ENCODE data around the gene GCNA. TPM values are rescaled to one million over a fixed set of nuclear protein-coding genes. Genes with fewer than 3 reads are reported as not detected.
"Not testable (repeated sequence)": the region's sequence is repeated elsewhere in the genome, so short reads cannot be mapped to it uniquely, and the experiment has no call there.

GCNA gene
- total RNA-seq, 1 experiment from 2014 or later: 0.26 TPM

- Histone ChIP-seq H3K4me1 (no peaks in the 10 kb centered on the region), H3K4me3 (no peak overlapping the region), H3K36me3 (no peaks in the 10 kb centered on the region), H3K27ac (no peak overlapping the region), H3K9me3 (replicated peaks) (no peaks in the 10 kb centered on the region), H3K27me3 (no peaks in the 10 kb centered on the region)
- DNase-seq: no peak
Measured at GRCh38 chrX:71660562-71661416, 82.6 kb downstream of the GCNA start.

- no peaks in the 10 kb centered on the region for H3K9me3 ChIP-seq (replicated peaks)
- no peak for DNase-seq
- H3K4me1 ChIP-seq: no peaks in the 10 kb centered on the region
- H3K27ac ChIP-seq: no peak overlapping the region
- no peaks in the 10 kb centered on the region for H3K36me3 ChIP-seq
- no peak overlapping the region for H3K4me3 ChIP-seq
- no peaks in the 10 kb centered on the region for H3K27me3 ChIP-seq
Measured at GRCh38 chrX:71661919-71662318, 83.7 kb downstream of the GCNA start.

GRCh38 chrX:71662654-71663053 lies 84.4 kb downstream of the GCNA start:
- H3K27me3 ChIP-seq; H3K36me3 ChIP-seq; H3K9me3 ChIP-seq (replicated peaks); H3K4me3 ChIP-seq; H3K27ac ChIP-seq; H3K4me1 ChIP-seq: not testable (repeated sequence)
- peak; percentile 11 to 14 for DNase-seq

Other genes with a start within 250 kb of the GCNA start
- 30.9 and 37.0 TPM in 2 replicates for gene TAF1, start 212.1 kb upstream of the GCNA start, total RNA-seq (2014; rRNA removed; shearing (Covaris generic))
- gene OGT, start 45.3 kb upstream of the GCNA start, total RNA-seq (2014; rRNA removed; shearing (Covaris generic)): 114 and 149 TPM in 2 replicates
- not detected in 2 replicates for gene CXCR3, start 40.1 kb downstream of the GCNA start, total RNA-seq (2014; rRNA removed; shearing (Covaris generic))
- not detected in 2 replicates for gene CXorf49, start 139.8 kb downstream of the GCNA start, total RNA-seq (2014; rRNA removed; shearing (Covaris generic))
- not detected in 2 replicates for gene CXorf49B, start 184.9 kb downstream of the GCNA start, total RNA-seq (2014; rRNA removed; shearing (Covaris generic))

All from SJCRH30 (cell line).